ENCODE data around the gene SLC4A8.

The SLC4A8 gene

GRCh38 chr12:51382173-51382572 lies 42.5 kb upstream of the SLC4A8 start:
- no peak overlapping the region for H3K27ac ChIP-seq (ENCODE audit: low read depth, low read length)
- no peaks in the 10 kb centered on the region for H3K79me2 ChIP-seq (ENCODE audit: control insufficient read depth, low read length)
- H3K4me2 ChIP-seq (ENCODE audit: low read length), result no peak overlapping the region
- no peaks in the 10 kb centered on the region for H3K9me2 ChIP-seq (replicated peaks; ENCODE audit: control insufficient read depth, low read length)
- no peaks in the 10 kb centered on the region for H3K36me3 ChIP-seq (ENCODE audit: control insufficient read depth, low read length)
- no peak for TF ChIP-seq CTCF (IDR thresholded peaks at IDR 0.05; ENCODE audit: low read depth, low read length, poor library complexity, severe bottlenecking)
- no peak for TF ChIP-seq EZH2phosphoT487 (IDR thresholded peaks at IDR 0.05; ENCODE audit: borderline replicate concordance, low read length)
- H3K27me3 ChIP-seq (ENCODE audit: control insufficient read depth, low read length), result peaks cover 88% of the 10 kb centered on the region
- no peak overlapping the region for H3K4me3 ChIP-seq (ENCODE audit: low read length)
- peaks cover 13% of the 10 kb centered on the region for H4K20me1 ChIP-seq (ENCODE audit: control insufficient read depth, insufficient read depth, low read depth, low read length)
- no peaks in the 10 kb centered on the region for H3K4me1 ChIP-seq (ENCODE audit: control insufficient read depth, low read length)
- H3K9me3 ChIP-seq (ENCODE audit: control insufficient read depth, insufficient read depth, low read length), result no peaks in the 10 kb centered on the region
- no peaks in the 10 kb centered on the region for H3F3A ChIP-seq (ENCODE audit: control insufficient read depth, insufficient read depth)

GRCh38 chr12:51383269-51383905 lies 41.2 kb upstream of the SLC4A8 start:
- H4K20me1 ChIP-seq (ENCODE audit: control insufficient read depth, insufficient read depth, low read depth, low read length), result peaks cover 12% of the 10 kb centered on the region
- H3K9me3 ChIP-seq (ENCODE audit: control insufficient read depth, insufficient read depth, low read length), result no peaks in the 10 kb centered on the region
- TF ChIP-seq EZH2phosphoT487 (IDR thresholded peaks at IDR 0.05; ENCODE audit: borderline replicate concordance, low read length) (no peak), CTCF (IDR thresholded peaks at IDR 0.05; ENCODE audit: low read depth, low read length, poor library complexity, severe bottlenecking) (no peak)
- no peaks in the 10 kb centered on the region for H3K36me3 ChIP-seq (ENCODE audit: control insufficient read depth, low read length)
- no peaks in the 10 kb centered on the region for H3F3A ChIP-seq (ENCODE audit: control insufficient read depth, insufficient read depth)
- H3K27me3 ChIP-seq (ENCODE audit: control insufficient read depth, low read length), result peaks cover 88% of the 10 kb centered on the region
- no peak overlapping the region for H3K4me2 ChIP-seq (ENCODE audit: low read length)
- H3K27ac ChIP-seq (ENCODE audit: low read depth, low read length), result no peak overlapping the region
- H3K4me1 ChIP-seq (ENCODE audit: control insufficient read depth, low read length), result no peaks in the 10 kb centered on the region
- no peaks in the 10 kb centered on the region for H3K9me2 ChIP-seq (replicated peaks; ENCODE audit: control insufficient read depth, low read length)
- no peak overlapping the region for H3K4me3 ChIP-seq (ENCODE audit: low read length)
- H3K79me2 ChIP-seq (ENCODE audit: control insufficient read depth, low read length), result no peaks in the 10 kb centered on the region

- no peak for TF ChIP-seq EZH2phosphoT487 (IDR thresholded peaks at IDR 0.05; ENCODE audit: borderline replicate concordance, low read length)
- TF ChIP-seq CTCF (IDR thresholded peaks at IDR 0.05; ENCODE audit: low read depth, low read length, poor library complexity, severe bottlenecking), result no peak
- H4K20me1 ChIP-seq (ENCODE audit: control insufficient read depth, insufficient read depth, low read depth, low read length), result peaks cover 12% of the 10 kb centered on the region; the same call in 1 of the 2 replicates
- H3K9me3 ChIP-seq (ENCODE audit: control insufficient read depth, insufficient read depth, low read length), result no peaks in the 10 kb centered on the region
- peaks cover 8% of the 10 kb centered on the region for H3K4me1 ChIP-seq (ENCODE audit: control insufficient read depth, low read length)
- H3K4me3 ChIP-seq (ENCODE audit: low read length), result no peak overlapping the region
- H3F3A ChIP-seq (ENCODE audit: control insufficient read depth, insufficient read depth), result no peaks in the 10 kb centered on the region
- no peaks in the 10 kb centered on the region for H3K79me2 ChIP-seq (ENCODE audit: control insufficient read depth, low read length)
- no peaks in the 10 kb centered on the region for H3K9me2 ChIP-seq (replicated peaks; ENCODE audit: control insufficient read depth, low read length)
- H3K27ac ChIP-seq (ENCODE audit: low read depth, low read length), result no peak overlapping the region
- no peaks in the 10 kb centered on the region for H3K36me3 ChIP-seq (ENCODE audit: control insufficient read depth, low read length)
- H3K4me2 ChIP-seq (ENCODE audit: low read length), result no peak overlapping the region
- peaks cover 89% of the 10 kb centered on the region for H3K27me3 ChIP-seq (ENCODE audit: control insufficient read depth, low read length)
These were observed 38.3 kb upstream of the SLC4A8 start for GRCh38 chr12:51386351-51386750.

All from DOHH2 (cell line).